Activated naive CD8-positive, alpha-beta T cell (primary cell): ENCODE results near the gene TIMM50.

Source experiments
- H3K27ac Mint-ChIP-seq: one replicate; pipeline ENCODE4 v1.8.0; 2021; ENCODE audit warnings: mixed read lengths
- H3K27me3 Mint-ChIP-seq: one replicate; pipeline ENCODE4 v1.8.0; 2021; ENCODE audit warnings: mixed read lengths
- H3K36me3 Mint-ChIP-seq: one replicate; pipeline ENCODE4 v1.8.0; 2021; ENCODE audit warnings: mixed read lengths
- H3K4me1 Mint-ChIP-seq: one replicate; pipeline ENCODE4 v1.8.0; 2021; ENCODE audit warnings: low read depth, mixed read lengths
- H3K4me3 Mint-ChIP-seq: one replicate; pipeline ENCODE4 v1.8.0; 2021; ENCODE audit warnings: mild to moderate bottlenecking, mixed read lengths
- H3K9me3 Mint-ChIP-seq: one replicate; pipeline ENCODE4 v1.8.0; 2021; ENCODE audit warnings: low read depth, mixed read lengths

Gene TIMM50

GRCh38 chr19:39520541-39521484 lies 40.2 kb downstream of the TIMM50 start:
- Mint-ChIP-seq H3K9me3 (no peaks in the 10 kb centered on the region), H3K27ac (no peak overlapping the region), H3K4me3 (no peak overlapping the region), H3K27me3 (peaks cover 10% of the 10 kb centered on the region), H3K4me1 (peaks cover 5% of the 10 kb centered on the region), H3K36me3 (no peaks in the 10 kb centered on the region)

GRCh38 chr19:39524495-39524894 lies 43.9 kb downstream of the TIMM50 start:
- Mint-ChIP-seq H3K4me3 (no peak overlapping the region), H3K27me3 (no peaks in the 10 kb centered on the region), H3K36me3 (no peaks in the 10 kb centered on the region), H3K9me3 (no peaks in the 10 kb centered on the region), H3K4me1 (peaks cover 5% of the 10 kb centered on the region), H3K27ac (no peak overlapping the region)

GRCh38 chr19:39525205-39525604 lies 44.6 kb downstream of the TIMM50 start:
- no peak overlapping the region for H3K27ac Mint-ChIP-seq
- peaks cover 5% of the 10 kb centered on the region for H3K4me1 Mint-ChIP-seq
- H3K9me3 Mint-ChIP-seq = no peaks in the 10 kb centered on the region
- H3K27me3 Mint-ChIP-seq = no peaks in the 10 kb centered on the region
- no peaks in the 10 kb centered on the region for H3K36me3 Mint-ChIP-seq
- no peak overlapping the region for H3K4me3 Mint-ChIP-seq

GRCh38 chr19:39531834-39532232 lies 51.2 kb downstream of the TIMM50 start:
- no peaks in the 10 kb centered on the region for H3K36me3 Mint-ChIP-seq
- no peaks in the 10 kb centered on the region for H3K27me3 Mint-ChIP-seq
- peaks cover 23% of the 10 kb centered on the region for H3K4me1 Mint-ChIP-seq
- no peaks in the 10 kb centered on the region for H3K9me3 Mint-ChIP-seq
- peak overlapping the region; percentile 55 for H3K27ac Mint-ChIP-seq
- peak overlapping the region; percentile 91 for H3K4me3 Mint-ChIP-seq

GRCh38 chr19:39532233-39533002 lies 51.8 kb downstream of the TIMM50 start, which contains the start of gene EID2B:
Gene EID2B (minus strand): TSS chr19:39532852. CDS start chr19:39532802, 50 bp downstream.
- Mint-ChIP-seq H3K4me3 (peak within 1 kb of the TSS; percentile 91), H3K27me3 (no peaks in the 10 kb centered on the region), H3K36me3 (no peaks in the 10 kb centered on the region), H3K4me1 (peaks cover 29% of the 10 kb centered on the region), H3K9me3 (no peaks in the 10 kb centered on the region), H3K27ac (peak within 1 kb of the TSS; percentile 55)

GRCh38 chr19:39533003-39533512 lies 52.4 kb downstream of the TIMM50 start:
- Mint-ChIP-seq H3K9me3 (no peaks in the 10 kb centered on the region), H3K27ac (no peak overlapping the region), H3K4me3 (peak overlapping the region; percentile 91), H3K27me3 (no peaks in the 10 kb centered on the region), H3K36me3 (no peaks in the 10 kb centered on the region), H3K4me1 (peaks cover 35% of the 10 kb centered on the region)

GRCh38 chr19:39533791-39534190 lies 53.2 kb downstream of the TIMM50 start:
- H3K9me3 Mint-ChIP-seq = no peaks in the 10 kb centered on the region
- no peak overlapping the region for H3K4me3 Mint-ChIP-seq
- H3K36me3 Mint-ChIP-seq = peaks cover 4% of the 10 kb centered on the region
- no peaks in the 10 kb centered on the region for H3K27me3 Mint-ChIP-seq
- no peak overlapping the region for H3K27ac Mint-ChIP-seq
- H3K4me1 Mint-ChIP-seq = peaks cover 36% of the 10 kb centered on the region

GRCh38 chr19:39539165-39539517 lies 58.5 kb downstream of the TIMM50 start:
- no peaks in the 10 kb centered on the region for H3K27me3 Mint-ChIP-seq
- H3K27ac Mint-ChIP-seq = peak overlapping the region; percentile 96
- H3K4me3 Mint-ChIP-seq = peak overlapping the region; percentile 97
- H3K9me3 Mint-ChIP-seq = no peaks in the 10 kb centered on the region
- peaks cover 4% of the 10 kb centered on the region for H3K36me3 Mint-ChIP-seq
- H3K4me1 Mint-ChIP-seq = peaks cover 61% of the 10 kb centered on the region

- no peaks in the 10 kb centered on the region for H3K9me3 Mint-ChIP-seq
- peak within 1 kb of the TSS; percentile 96 for H3K27ac Mint-ChIP-seq
- H3K27me3 Mint-ChIP-seq = no peaks in the 10 kb centered on the region
- peak within 1 kb of the TSS; percentile 97 for H3K4me3 Mint-ChIP-seq
- H3K4me1 Mint-ChIP-seq = peaks cover 67% of the 10 kb centered on the region
- H3K36me3 Mint-ChIP-seq = peaks cover 4% of the 10 kb centered on the region
Measured at GRCh38 chr19:39539518-39540332, 59.1 kb downstream of the TIMM50 start, which contains the start of gene EID2. Gene EID2 (minus strand): TSS chr19:39540161. CDS start chr19:39540079, 82 bp downstream.

- peaks cover 72% of the 10 kb centered on the region for H3K4me1 Mint-ChIP-seq
- H3K27ac Mint-ChIP-seq = peak overlapping the region; percentile 96
- peaks cover 4% of the 10 kb centered on the region for H3K36me3 Mint-ChIP-seq
- no peaks in the 10 kb centered on the region for H3K27me3 Mint-ChIP-seq
- no peaks in the 10 kb centered on the region for H3K9me3 Mint-ChIP-seq
- peak overlapping the region; percentile 96 for H3K4me3 Mint-ChIP-seq
Measured at GRCh38 chr19:39540333-39540673, 59.7 kb downstream of the TIMM50 start.
